GM19351 (cell line): Measurements from ENCODE around the gene CHRNA4.
"Not testable (repeated sequence)": the region's sequence is repeated elsewhere in the genome, so short reads cannot be mapped to it uniquely, and the experiment has no call there.

Experiments
- ATAC-seq: cut with Tn5 transposase; IDR thresholded peaks from one replicate; pipeline ENCODE4 v1.9.1; 2021; ENCODE audit warnings: mild to moderate bottlenecking, moderate library complexity; ENCODE audit not compliant: unreplicated experiment

The CHRNA4 gene

DNA sequence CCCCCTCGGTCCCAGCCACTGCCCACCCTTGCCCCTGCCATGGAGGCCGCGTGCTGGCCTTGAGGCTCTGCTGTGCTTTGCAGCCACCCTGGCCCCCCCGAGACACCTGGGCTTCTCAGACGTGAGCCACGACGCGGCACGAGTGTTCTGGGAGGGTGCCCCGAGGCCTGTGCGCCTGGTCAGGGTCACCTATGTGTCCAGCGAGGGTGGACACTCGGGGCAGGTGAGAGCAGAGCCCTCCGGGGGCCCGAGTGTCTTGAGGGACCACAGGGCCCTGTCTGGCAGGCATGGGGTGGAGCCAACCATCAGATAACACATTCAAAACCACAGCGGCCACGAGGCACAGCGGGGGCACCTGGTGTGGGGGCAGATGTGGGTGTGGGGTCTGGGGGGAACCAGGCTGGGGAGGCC, 49.3 kb downstream of the CHRNA4 start:
- ATAC-seq: no peak

DNA sequence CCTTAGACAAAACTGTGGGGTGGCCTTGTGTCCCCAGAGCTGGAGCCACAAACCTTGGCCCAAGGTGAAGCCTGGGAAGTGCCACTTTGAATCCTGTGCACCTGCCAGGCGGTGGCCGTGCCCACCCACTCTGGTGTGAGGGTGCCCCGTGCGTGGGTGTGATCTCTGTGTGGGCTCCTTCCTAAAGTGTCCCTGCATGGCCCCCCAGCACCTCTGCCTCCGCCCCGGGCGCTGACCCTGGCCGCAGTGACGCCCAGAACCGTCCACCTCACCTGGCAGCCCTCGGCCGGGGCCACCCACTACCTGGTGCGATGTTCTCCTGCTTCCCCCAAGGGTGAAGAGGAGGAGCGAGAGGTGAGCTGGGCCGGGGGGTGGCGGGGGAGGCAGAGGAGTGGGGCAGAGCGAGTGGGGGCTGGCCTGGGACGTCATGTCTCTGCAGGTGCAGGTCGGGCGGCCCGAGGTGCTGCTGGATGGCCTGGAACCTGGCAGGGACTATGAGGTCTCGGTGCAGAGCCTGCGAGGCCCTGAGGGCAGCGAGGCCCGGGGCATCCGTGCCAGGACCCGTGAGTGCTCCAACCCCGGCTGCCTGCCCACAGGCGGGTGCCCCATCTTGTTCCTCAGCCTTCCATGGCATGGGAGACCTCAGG, 49.8 kb downstream of the CHRNA4 start:
- no peak for ATAC-seq

- no peak for ATAC-seq
Observed at GRCh38 chr20:63310265-63310991, 50.7 kb downstream of the CHRNA4 start.

GRCh38 chr20:63309261-63310071, 51.7 kb downstream of the CHRNA4 start:
- ATAC-seq: no peak

DNA sequence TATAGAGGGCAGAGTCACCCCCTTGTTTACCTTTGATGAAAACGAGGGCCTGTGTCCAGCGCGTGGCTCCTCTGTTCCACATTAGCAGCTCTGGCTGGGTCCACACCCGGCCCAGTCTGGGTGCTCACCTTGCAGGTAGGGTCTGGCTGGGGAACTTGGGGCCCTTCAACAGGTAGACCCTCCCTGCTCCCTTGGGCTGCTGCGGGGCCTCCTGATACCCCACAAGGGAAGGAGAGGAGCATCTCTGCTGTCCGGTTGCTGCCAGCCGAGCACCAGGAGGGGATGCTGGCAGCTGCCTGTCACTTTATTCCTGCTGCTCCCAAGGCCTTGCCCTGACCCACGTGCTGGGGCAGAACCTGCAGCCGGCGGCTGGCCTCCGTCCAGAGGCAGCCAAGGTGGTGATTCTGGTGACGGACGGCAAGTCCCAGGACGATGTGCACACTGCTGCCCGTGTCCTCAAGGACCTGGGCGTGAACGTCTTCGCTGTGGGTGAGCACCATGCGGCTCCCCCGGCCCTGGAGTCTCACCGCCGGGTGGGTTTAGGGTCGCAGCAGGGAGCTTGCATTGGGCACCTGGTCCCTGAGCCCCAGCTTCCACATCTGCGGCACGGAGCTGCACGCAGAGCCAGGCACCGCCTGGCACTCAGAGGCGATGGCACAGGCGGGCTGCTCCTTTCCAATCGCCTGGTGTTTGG, 52.8 kb downstream of the CHRNA4 start:
- ATAC-seq: no peak

DNA sequence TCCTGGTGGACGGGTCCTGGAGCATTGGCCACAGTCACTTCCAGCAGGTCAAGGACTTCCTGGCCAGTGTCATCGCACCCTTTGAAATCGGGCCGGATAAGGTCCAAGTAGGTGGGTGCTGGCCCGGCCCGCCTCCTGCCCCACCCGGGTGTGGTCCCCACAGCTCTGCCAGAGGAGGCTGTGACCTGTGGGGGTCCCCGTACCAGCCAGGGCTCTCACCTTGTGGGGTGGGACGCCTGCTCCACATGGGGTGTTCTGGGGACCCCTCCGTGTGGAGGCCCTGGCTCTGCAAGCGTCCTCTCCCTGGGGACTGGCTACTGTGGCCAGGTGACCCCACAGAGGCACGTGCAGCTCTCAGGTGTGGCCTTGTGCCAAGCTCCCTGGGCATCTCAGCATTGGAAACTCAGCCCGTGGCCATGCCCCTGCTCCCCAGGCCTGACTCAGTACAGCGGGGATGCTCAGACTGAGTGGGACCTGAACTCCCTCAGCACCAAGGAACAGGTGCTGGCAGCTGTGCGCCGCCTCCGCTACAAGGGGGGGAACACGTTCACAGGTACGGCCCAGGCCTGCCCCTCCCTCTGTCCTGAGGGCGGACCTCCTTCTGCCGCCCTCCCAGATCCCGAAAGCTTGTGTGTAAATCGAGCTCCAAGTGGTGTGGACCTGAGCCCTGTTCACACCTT, 53.5 kb downstream of the CHRNA4 start:
- no peak for ATAC-seq

DNA sequence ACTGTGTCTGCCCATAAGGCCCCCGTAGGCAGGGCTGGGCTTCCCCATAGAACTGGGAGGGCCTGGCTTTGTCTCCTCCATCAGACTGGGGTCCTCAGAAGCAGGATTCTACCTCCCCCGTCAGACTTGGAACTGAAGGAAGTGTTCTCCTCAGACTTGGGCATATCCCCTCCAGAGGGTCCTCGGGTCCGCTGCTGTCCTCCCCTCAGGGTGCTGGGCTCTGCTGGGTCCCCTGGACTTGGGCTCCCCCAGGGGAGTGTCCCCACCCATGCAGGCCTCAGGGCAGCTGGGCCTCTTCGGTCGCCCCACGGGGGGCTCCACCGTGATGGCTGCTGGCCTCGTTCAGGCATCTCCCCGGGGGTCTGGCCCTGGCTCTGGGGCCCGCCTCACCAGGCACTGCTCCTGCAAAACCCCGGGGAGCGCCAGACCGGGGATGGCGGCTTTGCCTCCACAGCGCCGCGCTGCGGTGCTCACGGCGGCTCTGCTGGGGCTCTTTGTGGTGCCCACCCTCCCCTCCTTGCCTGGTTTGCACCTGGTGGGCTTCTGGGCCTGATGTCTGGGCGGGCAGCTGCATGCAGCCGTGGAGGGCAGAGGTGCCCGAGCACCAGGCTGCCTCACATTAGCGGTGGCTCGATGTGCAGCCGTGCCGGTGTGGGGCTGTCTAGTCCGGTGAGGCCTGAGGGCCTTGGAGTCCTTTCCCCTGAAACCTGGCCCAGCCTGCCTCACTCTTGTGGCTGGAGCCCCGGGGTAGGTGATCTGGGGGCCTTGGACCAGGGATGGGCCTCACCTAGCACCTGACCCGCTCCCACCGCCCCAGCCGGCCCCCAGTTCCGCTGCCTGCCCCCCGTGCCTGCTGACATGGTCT, 54.2 kb downstream of the CHRNA4 start:
- no peak for ATAC-seq

GRCh38 chr20:63305933-63306672, 55.0 kb downstream of the CHRNA4 start:
- not testable (repeated sequence) for ATAC-seq

DNA sequence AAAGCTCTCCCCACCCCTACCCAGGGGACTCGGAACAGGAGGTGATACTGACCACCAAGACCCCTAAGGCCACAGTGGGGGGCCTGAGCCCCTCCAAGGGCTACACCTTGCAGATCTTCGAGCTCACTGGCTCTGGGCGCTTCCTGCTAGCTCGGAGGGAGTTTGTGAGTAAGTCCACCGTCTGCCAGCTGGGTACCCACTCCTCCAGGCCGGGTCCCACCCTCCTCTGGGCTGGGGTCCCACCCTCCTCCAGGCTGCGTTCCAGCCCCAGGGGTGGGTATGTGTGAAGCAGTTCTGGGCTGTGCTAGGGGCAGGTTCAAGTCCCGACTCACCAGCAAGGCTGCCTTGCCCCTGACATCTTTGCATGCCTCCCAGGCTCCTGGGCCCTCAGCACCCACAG, 55.8 kb downstream of the CHRNA4 start:
- no peak for ATAC-seq

DNA sequence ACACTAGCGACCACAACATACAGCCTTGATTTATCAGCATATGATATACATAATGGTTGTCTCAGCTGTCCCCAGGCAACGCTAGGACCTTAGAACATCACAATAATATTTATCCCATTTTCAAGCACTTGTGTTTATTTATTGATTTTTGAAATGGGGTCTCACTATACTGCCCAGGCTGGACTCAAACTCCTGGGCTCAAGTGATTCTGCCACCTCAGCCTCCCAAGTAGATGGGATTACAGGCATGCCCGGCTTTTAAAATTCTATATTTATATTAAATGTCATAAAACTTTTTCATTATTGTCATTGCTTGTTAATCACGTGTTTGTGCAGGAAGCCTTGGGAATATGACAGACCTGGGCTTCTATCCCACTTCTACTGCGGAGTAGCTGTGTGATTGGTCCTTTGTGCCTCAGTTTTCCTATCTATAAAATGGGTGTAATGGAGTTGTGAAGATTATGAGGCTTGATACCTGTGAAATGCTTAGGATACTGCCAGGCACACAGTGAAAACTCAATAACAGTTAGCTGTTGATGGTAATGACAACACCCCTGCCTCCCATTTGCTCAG, 58.0 kb downstream of the CHRNA4 start:
- no peak for ATAC-seq

DNA sequence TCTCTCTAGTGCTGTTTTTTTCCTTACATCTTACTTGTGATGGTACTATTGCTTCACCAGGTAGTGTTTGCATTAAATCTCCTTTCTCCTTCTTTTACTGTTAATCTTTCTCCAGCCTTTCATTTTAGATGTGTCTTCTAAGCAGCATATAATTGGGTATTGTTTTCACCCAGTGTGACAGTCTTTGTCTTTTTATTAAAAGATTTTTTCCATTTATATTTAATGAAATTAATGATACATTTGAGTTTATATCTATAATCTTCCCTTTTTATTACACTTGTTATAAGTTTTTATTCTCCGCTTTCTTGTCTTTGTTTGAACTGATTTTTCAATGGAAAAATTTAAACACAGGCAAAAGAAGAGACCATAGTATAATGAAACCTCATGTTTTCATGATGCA, 59.5 kb downstream of the CHRNA4 start:
- ATAC-seq: no peak

DNA sequence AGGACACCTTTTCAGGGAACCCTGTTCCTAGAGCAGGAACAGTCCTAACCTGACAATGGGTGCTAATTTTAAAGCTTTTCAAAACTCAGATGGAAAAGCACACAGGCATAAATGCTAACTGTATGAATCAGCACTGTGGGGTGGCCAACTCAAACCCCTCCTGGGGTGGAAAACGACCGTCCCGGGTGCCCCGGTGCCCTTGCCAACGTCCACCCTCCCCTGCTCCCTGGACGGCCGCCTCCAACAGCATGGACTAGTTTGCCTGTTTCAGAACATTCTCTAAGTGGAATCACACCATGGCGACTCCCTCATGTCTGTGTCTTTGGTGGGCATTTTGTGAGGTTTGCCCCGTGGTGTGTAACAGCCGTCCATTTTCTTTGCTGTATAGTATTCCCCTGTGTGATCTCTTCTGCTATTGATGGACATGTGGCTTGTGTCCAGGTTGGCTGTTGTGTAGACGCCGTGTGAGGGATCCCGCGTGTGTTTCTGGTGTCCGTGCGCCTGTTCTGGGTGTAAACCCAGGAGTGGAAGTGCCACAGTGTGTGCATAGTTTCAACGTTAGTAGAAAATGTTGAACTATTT, 62.3 kb downstream of the CHRNA4 start:
- ATAC-seq: no peak

DNA sequence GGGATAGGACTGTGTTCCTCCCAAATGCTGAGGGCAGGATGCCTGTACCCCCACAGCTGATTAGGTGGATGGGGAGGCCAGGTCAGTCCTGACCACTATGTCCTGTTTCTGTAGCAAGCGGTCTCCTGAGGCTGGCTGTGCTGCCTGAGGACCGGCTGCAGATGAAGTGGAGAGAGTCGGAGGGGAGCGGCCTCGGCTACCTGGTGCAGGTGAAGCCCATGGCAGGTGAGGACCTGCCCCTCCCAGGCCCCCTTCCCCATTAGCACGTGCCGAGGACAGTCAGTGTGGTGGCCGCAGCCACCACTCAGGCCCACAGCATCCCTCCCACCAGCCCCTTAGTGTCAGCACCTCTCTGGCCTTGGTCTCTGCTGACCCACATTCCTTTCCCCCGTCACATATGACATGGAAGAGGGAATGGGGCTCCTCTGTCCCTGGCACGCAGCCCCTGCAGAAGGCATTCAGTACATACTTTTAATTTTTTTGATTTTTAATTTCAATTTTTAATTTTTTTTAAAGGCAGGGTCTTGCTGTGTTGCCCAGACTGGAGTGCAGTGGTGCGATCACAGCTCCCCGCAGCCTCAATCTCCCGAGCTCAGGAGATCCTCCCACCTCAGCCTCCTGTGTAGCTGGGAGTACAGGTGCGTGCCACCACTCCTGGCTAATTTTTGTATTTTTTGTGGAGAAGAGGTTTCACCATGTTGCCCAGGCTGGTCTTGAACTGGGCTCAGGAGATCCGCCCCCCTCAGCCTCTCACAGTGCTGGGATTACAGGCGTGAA, 63.2 kb downstream of the CHRNA4 start:
- no peak for ATAC-seq

DNA sequence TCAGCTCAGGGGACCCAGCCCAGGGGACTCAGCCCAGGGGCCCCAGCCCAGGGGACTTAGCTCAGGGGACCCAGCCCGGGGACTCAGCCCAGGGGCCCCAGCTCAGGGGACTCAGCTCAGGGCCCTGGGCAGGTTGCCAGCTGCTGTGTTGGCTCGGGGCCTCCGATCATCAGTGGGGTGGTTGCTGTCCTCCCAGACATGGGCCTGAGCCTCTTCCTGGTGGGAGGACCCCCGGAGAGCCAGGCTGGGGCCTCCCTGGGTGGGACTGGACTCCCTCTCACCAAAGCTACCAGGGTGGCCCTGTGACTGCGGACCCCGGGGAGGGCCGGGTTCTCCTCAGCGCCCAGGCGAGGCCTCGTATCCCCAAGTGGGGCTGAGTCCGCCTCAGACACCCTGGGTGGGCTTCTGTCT, 63.8 kb downstream of the CHRNA4 start:
- no peak for ATAC-seq

DNA sequence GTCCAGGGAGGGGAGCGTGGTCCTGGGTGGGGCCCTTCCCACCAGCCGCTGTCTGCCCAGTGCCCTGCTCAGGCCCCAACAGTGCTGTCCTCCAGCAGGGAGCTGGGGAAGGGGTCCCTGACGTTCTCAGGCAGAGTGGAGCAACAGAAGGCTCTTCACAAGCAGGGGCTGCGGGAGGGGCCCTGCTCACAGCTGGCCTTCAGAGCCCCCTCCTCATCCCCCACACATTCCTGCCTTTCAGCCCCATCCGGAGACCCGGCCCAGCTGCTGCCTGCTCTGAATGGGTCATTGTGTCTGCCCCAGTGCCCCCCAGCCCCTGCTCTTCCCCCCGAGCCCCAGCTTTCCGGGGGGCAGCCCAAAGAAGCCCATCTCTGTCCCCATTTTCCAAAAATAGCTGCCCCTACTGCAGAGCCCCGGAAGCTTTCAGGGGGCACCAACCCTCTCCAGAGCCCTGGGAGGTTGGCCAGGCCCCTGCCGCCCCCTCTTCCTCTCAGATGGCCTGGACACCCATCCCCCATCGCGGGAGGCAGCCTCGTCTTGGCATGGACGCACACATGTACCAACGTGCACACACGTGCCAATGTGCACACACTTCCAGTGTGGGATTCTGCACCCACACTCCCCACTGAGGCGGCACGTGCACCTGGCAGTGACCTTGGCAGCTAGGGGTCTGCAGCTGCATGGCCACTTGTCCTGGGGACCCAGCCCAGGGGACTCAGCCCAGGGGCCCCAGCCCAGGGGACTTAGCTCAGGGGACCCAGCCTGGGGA, 64.4 kb downstream of the CHRNA4 start:
- no peak for ATAC-seq

DNA sequence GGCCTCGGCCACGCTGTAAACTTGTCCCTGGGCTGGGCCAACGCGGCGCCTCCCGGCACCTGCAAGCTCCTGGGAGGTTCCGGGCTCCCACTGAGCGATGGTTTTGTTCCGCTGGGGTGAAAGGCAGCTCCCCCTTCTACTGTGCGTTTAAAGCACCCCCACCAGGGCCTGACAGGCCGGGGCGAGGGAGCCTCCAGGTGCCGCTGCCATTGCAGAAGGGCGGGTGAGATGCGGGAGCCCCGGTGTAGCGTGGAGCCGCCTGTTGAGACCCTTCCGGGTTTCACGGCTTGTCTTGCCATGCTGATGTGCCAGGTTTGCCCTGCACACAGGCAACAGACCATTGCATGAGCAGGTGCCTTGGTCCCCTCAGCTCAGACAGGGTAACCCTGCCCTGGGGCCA, 65.3 kb downstream of the CHRNA4 start:
- ATAC-seq: no peak

GRCh38 chr20:63295422-63295821, 65.7 kb downstream of the CHRNA4 start:
- ATAC-seq: no peak
